HepG2 (cell line): ENCODE results near the gene PLD1. TPM values are rescaled to one million over a fixed set of nuclear protein-coding genes. Genes with fewer than 3 reads are reported as not detected.

Experiments used
- CENPX ChIP-seq: sonication (generic); formaldehyde crosslinking; IDR thresholded peaks from 2 replicates; pipeline ENCODE4 v1.9.0; 2021; ENCODE audit warnings: mild to moderate bottlenecking, missing genetic modification reagents, moderate library complexity
- GFI1 ChIP-seq: sonication (generic); formaldehyde crosslinking; IDR thresholded peaks from 2 replicates; pipeline ENCODE4 v1.5.0; 2020; ENCODE audit warnings: missing genetic modification reagents, mild to moderate bottlenecking, borderline replicate concordance
- HMG20A ChIP-seq: IDR thresholded peaks from 2 replicates; pipeline ENCODE4 v1.6.1; 2016; ENCODE audit warnings: borderline replicate concordance
- HNRNPUL1 ChIP-seq: fragments of 200-400 bp; formaldehyde crosslinking; IDR thresholded peaks from 2 replicates; pipeline ENCODE4 v1.6.1; 2017; ENCODE audit warnings: low read depth, mild to moderate bottlenecking, low read length, moderate library complexity
- PRDM10 ChIP-seq: sonication (generic); formaldehyde crosslinking; IDR thresholded peaks from 2 replicates; pipeline ENCODE4 v1.4.0; 2020; ENCODE audit warnings: low read depth, missing genetic modification reagents
- SP5 ChIP-seq: IDR thresholded peaks from 2 replicates; pipeline ENCODE4 v1.6.1; 2016; ENCODE audit warnings: low read depth, borderline replicate concordance
- ZFP91 ChIP-seq: sonication (generic); formaldehyde crosslinking; IDR thresholded peaks from 2 replicates; pipeline ENCODE4 v1.9.0; 2022; ENCODE audit warnings: missing genetic modification reagents, mild to moderate bottlenecking, borderline replicate concordance
- ZNF260 ChIP-seq: sonication (generic); formaldehyde crosslinking; IDR thresholded peaks from 2 replicates; pipeline ENCODE4 v1.4.0; 2020; ENCODE audit warnings: missing genetic modification reagents, low read depth, mild to moderate bottlenecking, borderline replicate concordance
- ZNF282 ChIP-seq: fragments of 450-650 bp; IDR thresholded peaks from 2 replicates; pipeline ENCODE4 v1.6.1; 2018; ENCODE audit not compliant: partially characterized antibody
- ZNF335 ChIP-seq: sonication (generic); formaldehyde crosslinking; IDR thresholded peaks from 2 replicates; pipeline ENCODE4 v1.4.0; 2020; ENCODE audit warnings: missing genetic modification reagents
- ZNF484 ChIP-seq: sonication (generic); formaldehyde crosslinking; IDR thresholded peaks from 2 replicates; pipeline ENCODE4 v1.5.1; 2020; ENCODE audit warnings: mild to moderate bottlenecking, low read depth, missing genetic modification reagents, borderline replicate concordance
- polyA plus RNA-seq, 8 experiments: library from polyadenylated mRNA; depleted of rRNA in 3 of 8; stranded (reverse) in 7 of 8; unstranded in 1 of 8; fragments of >200 nt; fragmentation: Illumina TruSeq in 4 of 8; extraction: Trizol in 4 of 8; gene quantifications; 2 replicates each; pipeline versions ENCODE4 v1.2.1 to v1.2.3, GENCODE V29; 2011 to 2016; ENCODE audit warnings: low read depth in 4 of 8, missing spikeins in 1 of 8, mixed read lengths in 1 of 8; ENCODE audit not compliant: insufficient read depth in 1 of 8
- total RNA-seq, 5 experiments: library from RNA; depleted of rRNA; stranded (reverse); fragments of >200 nt; fragmentation: Illumina TruSeq; extraction: Trizol; gene quantifications; 2 replicates each; pipeline ENCODE4 v1.2.3, GENCODE V29; 2016; ENCODE audit warnings: low read depth in 1 of 5
- TF ChIP-seq, protein P1 (sequence below): IDR thresholded peaks from 2 replicates; pipeline ENCODE4 v1.6.1; 2016; ENCODE audit warnings: mild to moderate bottlenecking, missing biosample characterization, missing genetic modification reagents
- TF ChIP-seq, protein P2 (sequence below): sonication (generic); formaldehyde crosslinking; IDR thresholded peaks from 2 replicates; pipeline ENCODE4 v1.4.0; 2020; ENCODE audit warnings: missing genetic modification reagents, borderline replicate concordance
- TF ChIP-seq, protein P3 (sequence below): sonication (generic); formaldehyde crosslinking; conservative IDR thresholded peaks from 2 replicates; pipeline ENCODE4 v1.8.1; 2023; ENCODE audit warnings: missing genetic modification reagents
- TF ChIP-seq, protein P4 (sequence below): sonication (generic); formaldehyde crosslinking; IDR thresholded peaks from 2 replicates; pipeline ENCODE4 v1.4.0; 2020; ENCODE audit warnings: low read depth, mild to moderate bottlenecking, missing genetic modification reagents

Gene PLD1
- total and polyA plus RNA-seq, 2 of the 13 experiments (the other 11 are each of a cell fraction or from before 2014, with no cell fraction given) = 27.1 to 59.4 TPM

GRCh38 chr3:171806200-171807128 is 3.8 kb downstream of the PLD1 start (continued):
- TF ChIP-seq ZFP91 (no peak; the same call in 1 of the 2 replicates), GFI1 (CRISPR knock-in tag) (peak; percentile 82; the same call in 1 of the 2 replicates), ZNF282 (no peak), SP5 (peak; percentile 94), ZNF484 (CRISPR knock-in tag) (no peak), PRDM10 (CRISPR knock-in tag) (0 out of 2 replicates have a peak, but pooled peaks have one; percentile 49), HNRNPUL1 (0 out of 2 replicates have a peak, but pooled peaks have one; percentile 21), HMG20A (CRISPR knock-in tag) (peak; percentile 96), ZNF335 (CRISPR knock-in tag) (peak; percentile 17; the same call in 1 of the 2 replicates), ZNF260 (CRISPR knock-in tag) (no peak), CENPX (CRISPR knock-in tag) (no peak)
- TF ChIP-seq, protein P1, sequence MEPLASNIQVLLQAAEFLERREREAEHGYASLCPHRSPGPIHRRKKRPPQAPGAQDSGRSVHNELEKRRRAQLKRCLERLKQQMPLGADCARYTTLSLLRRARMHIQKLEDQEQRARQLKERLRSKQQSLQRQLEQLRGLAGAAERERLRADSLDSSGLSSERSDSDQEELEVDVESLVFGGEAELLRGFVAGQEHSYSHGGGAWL (CRISPR knock-in tag) = no peak
- TF ChIP-seq, protein P2, sequence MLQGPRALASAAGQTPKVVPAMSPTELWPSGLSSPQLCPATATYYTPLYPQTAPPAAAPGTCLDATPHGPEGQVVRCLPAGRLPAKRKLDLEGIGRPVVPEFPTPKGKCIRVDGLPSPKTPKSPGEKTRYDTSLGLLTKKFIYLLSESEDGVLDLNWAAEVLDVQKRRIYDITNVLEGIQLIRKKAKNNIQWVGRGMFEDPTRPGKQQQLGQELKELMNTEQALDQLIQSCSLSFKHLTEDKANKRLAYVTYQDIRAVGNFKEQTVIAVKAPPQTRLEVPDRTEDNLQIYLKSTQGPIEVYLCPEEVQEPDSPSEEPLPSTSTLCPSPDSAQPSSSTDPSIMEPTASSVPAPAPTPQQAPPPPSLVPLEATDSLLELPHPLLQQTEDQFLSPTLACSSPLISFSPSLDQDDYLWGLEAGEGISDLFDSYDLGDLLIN (CRISPR knock-in tag) = no peak
- TF ChIP-seq, protein P3, sequence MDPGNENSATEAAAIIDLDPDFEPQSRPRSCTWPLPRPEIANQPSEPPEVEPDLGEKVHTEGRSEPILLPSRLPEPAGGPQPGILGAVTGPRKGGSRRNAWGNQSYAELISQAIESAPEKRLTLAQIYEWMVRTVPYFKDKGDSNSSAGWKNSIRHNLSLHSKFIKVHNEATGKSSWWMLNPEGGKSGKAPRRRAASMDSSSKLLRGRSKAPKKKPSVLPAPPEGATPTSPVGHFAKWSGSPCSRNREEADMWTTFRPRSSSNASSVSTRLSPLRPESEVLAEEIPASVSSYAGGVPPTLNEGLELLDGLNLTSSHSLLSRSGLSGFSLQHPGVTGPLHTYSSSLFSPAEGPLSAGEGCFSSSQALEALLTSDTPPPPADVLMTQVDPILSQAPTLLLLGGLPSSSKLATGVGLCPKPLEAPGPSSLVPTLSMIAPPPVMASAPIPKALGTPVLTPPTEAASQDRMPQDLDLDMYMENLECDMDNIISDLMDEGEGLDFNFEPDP (CRISPR knock-in tag) = no peak
- TF ChIP-seq, protein P4, sequence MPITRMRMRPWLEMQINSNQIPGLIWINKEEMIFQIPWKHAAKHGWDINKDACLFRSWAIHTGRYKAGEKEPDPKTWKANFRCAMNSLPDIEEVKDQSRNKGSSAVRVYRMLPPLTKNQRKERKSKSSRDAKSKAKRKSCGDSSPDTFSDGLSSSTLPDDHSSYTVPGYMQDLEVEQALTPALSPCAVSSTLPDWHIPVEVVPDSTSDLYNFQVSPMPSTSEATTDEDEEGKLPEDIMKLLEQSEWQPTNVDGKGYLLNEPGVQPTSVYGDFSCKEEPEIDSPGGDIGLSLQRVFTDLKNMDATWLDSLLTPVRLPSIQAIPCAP (CRISPR knock-in tag) = no peak
